Measurements from ENCODE around the gene FBLN2. TPM values are rescaled to one million over a fixed set of nuclear protein-coding genes. Genes with fewer than 3 reads are reported as not detected.
A peak's percentile ranks its signal among the peaks of the same experiment; 100 is the strongest.

The FBLN2 gene
- total RNA-seq, 1 donor from 2014 or later: 323 TPM

GRCh38 chr3:13509816-13510192 is 39.1 kb upstream of the FBLN2 start:
- DNase-seq (ENCODE audit: low spot score in 2 of 2): no peak
- H3K27ac ChIP-seq: no peak overlapping the region
- H3K27me3 ChIP-seq: no peaks in the 10 kb centered on the region
- peaks cover 0 to 5% of the 10 kb centered on the region in 2 donors for H3K36me3 ChIP-seq
- H3K4me3 ChIP-seq: no peak overlapping the region
- intact Hi-C loops (cut with DNase I): no loop called here
- H3K4me1 ChIP-seq: peaks cover 0 to 2% of the 10 kb centered on the region in 2 donors
- TF ChIP-seq, protein P1, sequence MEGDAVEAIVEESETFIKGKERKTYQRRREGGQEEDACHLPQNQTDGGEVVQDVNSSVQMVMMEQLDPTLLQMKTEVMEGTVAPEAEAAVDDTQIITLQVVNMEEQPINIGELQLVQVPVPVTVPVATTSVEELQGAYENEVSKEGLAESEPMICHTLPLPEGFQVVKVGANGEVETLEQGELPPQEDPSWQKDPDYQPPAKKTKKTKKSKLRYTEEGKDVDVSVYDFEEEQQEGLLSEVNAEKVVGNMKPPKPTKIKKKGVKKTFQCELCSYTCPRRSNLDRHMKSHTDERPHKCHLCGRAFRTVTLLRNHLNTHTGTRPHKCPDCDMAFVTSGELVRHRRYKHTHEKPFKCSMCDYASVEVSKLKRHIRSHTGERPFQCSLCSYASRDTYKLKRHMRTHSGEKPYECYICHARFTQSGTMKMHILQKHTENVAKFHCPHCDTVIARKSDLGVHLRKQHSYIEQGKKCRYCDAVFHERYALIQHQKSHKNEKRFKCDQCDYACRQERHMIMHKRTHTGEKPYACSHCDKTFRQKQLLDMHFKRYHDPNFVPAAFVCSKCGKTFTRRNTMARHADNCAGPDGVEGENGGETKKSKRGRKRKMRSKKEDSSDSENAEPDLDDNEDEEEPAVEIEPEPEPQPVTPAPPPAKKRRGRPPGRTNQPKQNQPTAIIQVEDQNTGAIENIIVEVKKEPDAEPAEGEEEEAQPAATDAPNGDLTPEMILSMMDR (IDR thresholded peaks at IDR 0.05): no peak
- no peaks in the 10 kb centered on the region for H3K9me3 ChIP-seq

DNA sequence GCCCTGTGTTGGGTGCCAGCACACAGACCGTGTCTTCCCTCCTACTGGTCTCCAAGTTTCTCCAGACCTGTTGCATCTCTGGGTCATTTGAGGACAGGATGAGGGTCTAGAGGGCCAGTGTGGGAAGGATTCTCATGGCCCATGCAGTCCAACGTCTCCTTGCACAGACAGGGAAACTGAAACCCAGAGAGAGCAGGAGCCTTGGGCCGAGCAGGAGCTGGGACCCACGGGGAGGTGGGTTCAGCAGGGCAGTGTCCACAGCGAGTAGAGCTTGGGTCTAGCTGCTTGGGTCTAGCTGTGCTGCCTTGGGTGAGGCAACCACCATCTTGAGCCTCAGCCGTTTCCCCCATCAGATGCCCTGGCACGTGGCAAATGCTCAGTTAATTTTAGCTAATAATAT is 36.5 kb upstream of the FBLN2 start:
- TF ChIP-seq, protein P1 (IDR thresholded peaks at IDR 0.05): no peak
- DNase-seq (ENCODE audit: low spot score in 2 of 2): no peak
- Histone ChIP-seq H3K27ac (no peak overlapping the region), H3K27me3 (no peaks in the 10 kb centered on the region), H3K36me3 (no peaks in the 10 kb centered on the region), H3K4me1 (peaks cover 0 to 14% of the 10 kb centered on the region in 2 donors), H3K4me3 (no peak overlapping the region), H3K9me3 (no peaks in the 10 kb centered on the region)
- intact Hi-C loops (cut with DNase I): no loop called here

GRCh38 chr3:13513051-13513912 is 35.6 kb upstream of the FBLN2 start:
- no peaks in the 10 kb centered on the region for H3K36me3 ChIP-seq
- no peak overlapping the region for H3K4me3 ChIP-seq
- no peak for DNase-seq (ENCODE audit: low spot score in 2 of 2)
- intact Hi-C loops (cut with DNase I): no loop called here
- peaks cover 0 to 20% of the 10 kb centered on the region in 2 donors for H3K4me1 ChIP-seq
- no peaks in the 10 kb centered on the region for H3K9me3 ChIP-seq
- TF ChIP-seq, protein P1 (IDR thresholded peaks at IDR 0.05): no peak
- H3K27ac ChIP-seq: peak overlapping the region; percentile 10 to 49
- H3K27me3 ChIP-seq: no peaks in the 10 kb centered on the region

GRCh38 chr3:13513913-13514517 is 34.9 kb upstream of the FBLN2 start:
- H3K27me3 ChIP-seq: no peaks in the 10 kb centered on the region
- H3K4me3 ChIP-seq: no peak overlapping the region
- H3K4me1 ChIP-seq: peaks cover 0 to 25% of the 10 kb centered on the region in 2 donors
- no peaks in the 10 kb centered on the region for H3K36me3 ChIP-seq
- no peak for DNase-seq (ENCODE audit: low spot score in 2 of 2)
- intact Hi-C loops (cut with DNase I): no loop called here
- H3K9me3 ChIP-seq: no peaks in the 10 kb centered on the region
- TF ChIP-seq, protein P1 (IDR thresholded peaks at IDR 0.05): no peak
- peak overlapping the region in 1 of 2 donors; percentile 10 for H3K27ac ChIP-seq

DNA sequence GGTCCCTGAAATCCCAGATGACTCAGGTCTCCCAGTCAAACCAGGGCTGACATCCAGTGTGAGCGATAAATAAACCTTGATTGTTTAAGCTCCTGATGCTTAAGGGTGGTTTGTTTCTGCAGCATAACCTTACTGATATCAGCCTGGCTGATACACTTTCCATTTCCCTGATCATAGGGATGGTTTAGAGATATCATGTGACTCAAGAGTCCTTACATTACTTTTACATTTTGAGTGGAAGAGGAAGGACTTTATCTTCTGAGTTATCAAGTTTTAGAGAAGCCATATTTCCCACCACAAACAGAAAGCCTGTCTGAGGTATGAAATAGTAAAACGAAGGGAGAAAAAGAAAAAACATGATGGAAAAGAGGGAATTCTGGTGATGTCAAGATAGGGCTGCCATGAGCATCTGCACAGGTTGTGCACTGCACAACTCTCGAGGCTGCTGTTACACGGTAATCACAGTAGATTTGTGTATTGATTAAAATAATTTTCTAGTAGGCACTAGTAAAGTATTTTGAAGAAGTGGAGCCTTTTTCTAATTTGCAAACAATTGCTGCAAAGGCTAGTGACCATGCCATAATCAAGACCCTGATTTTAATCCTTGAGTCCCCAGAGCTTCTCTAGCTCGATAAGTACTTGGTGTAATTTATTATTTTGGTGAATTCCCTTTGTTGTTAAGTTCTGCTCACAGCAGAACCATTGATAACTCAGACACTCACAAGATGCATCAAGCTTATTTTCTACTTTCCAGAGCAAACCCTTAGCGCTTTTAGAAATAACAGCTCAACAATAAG is 34.1 kb upstream of the FBLN2 start:
- peak overlapping the region in 1 of 2 donors; percentile 10 for H3K27ac ChIP-seq
- peaks cover 0 to 27% of the 10 kb centered on the region in 2 donors for H3K4me1 ChIP-seq
- DNase-seq (ENCODE audit: low spot score in 2 of 2): no peak
- H3K27me3 ChIP-seq: no peaks in the 10 kb centered on the region
- TF ChIP-seq, protein P1 (IDR thresholded peaks at IDR 0.05): no peak
- no peak overlapping the region for H3K4me3 ChIP-seq
- no peaks in the 10 kb centered on the region for H3K36me3 ChIP-seq
- intact Hi-C loops (cut with DNase I): loop anchor here (5.0 kb wide), 1 partner anchor 42 kb away; no protein-coding TSS in a partner anchor
- no peaks in the 10 kb centered on the region for H3K9me3 ChIP-seq
